Measurements from ENCODE around the gene XXYLT1.

GRCh38 chr3:195245531-195245951 lies 25.4 kb downstream of the XXYLT1 start:
- TF ChIP-seq EP300 (IDR thresholded peaks at IDR 0.05) (no peak), CTCF (IDR thresholded peaks at IDR 0.05) (no peak), HDAC2 (IDR thresholded peaks at IDR 0.05) (no peak), SREBF2 (IDR thresholded peaks at IDR 0.05) (no peak), USF2 (IDR thresholded peaks at IDR 0.05) (no peak), MAX (IDR thresholded peaks at IDR 0.05) (no peak), MAFK (IDR thresholded peaks at IDR 0.05; ENCODE audit: partially characterized antibody) (no peak), FOSB (CRISPR knock-in tag; IDR thresholded peaks at IDR 0.05) (no peak), CHD2 (IDR thresholded peaks at IDR 0.05; ENCODE audit: low read length, partially characterized antibody) (no peak), REST (IDR thresholded peaks at IDR 0.05) (no peak), SMC3 (IDR thresholded peaks at IDR 0.05) (no peak), TP53 (CRISPR knock-in tag; IDR thresholded peaks at IDR 0.05) (no peak)

Data from A549 (cell line).